Aorta (tissue), 5 donors: ENCODE results near the gene CD247. TPM values are rescaled to one million over a fixed set of nuclear protein-coding genes. Genes with fewer than 3 reads are reported as not detected.

Source experiments
- ATAC-seq: fragments of 200-7000 bp; cut with Tn5 transposase; one replicate; pipeline ENCODE4 v1.9.1; 2022; ENCODE audit warnings: moderate library complexity; ENCODE audit not compliant: low FRiP score
- DNase-seq, 2 donors: peaks; one replicate each; pipeline ENCODE4 v3.0.0-alpha.2; 2020
- H3K27ac ChIP-seq, 2 donors: one replicate each; pipeline ENCODE4 v1.5.1; 2013; ENCODE audit warnings: low read length in 2 of 2, mild to moderate bottlenecking in 2 of 2, moderate library complexity in 2 of 2, control low read depth in 1 of 2, inconsistent platforms in 1 of 2, low read depth in 1 of 2
- H3K27me3 ChIP-seq, 2 donors: one replicate each; pipeline ENCODE4 v1.6.1; 2013; ENCODE audit warnings: control low read depth in 1 of 2, low read length in 1 of 2, mild to moderate bottlenecking in 1 of 2, moderate library complexity in 1 of 2; ENCODE audit not compliant: insufficient read depth in 2 of 2, control insufficient read depth in 1 of 2
- H3K36me3 ChIP-seq, 2 donors: one replicate each; pipeline ENCODE4 v1.6.1; 2013; ENCODE audit warnings: control low read depth in 1 of 2, low read length in 1 of 2, mild to moderate bottlenecking in 1 of 2; ENCODE audit not compliant: insufficient read depth in 2 of 2, control insufficient read depth in 1 of 2
- H3K4me1 ChIP-seq, 2 donors: one replicate each; pipeline ENCODE4 v1.6.1; 2013; ENCODE audit warnings: low read length in 2 of 2, control low read depth in 1 of 2, mild to moderate bottlenecking in 1 of 2, moderate library complexity in 1 of 2; ENCODE audit not compliant: insufficient read depth in 2 of 2, control insufficient read depth in 1 of 2
- H3K4me3 ChIP-seq, 2 donors: one replicate each; pipeline ENCODE4 v1.5.1; 2013; ENCODE audit warnings: low read length in 2 of 2, control low read depth in 1 of 2, mild to moderate bottlenecking in 1 of 2
- H3K9me3 ChIP-seq: one replicate; pipeline ENCODE4 v1.6.1; 2013; ENCODE audit warnings: mild to moderate bottlenecking, low read length; ENCODE audit not compliant: control insufficient read depth
- WGBS, 2 donors: extraction: QIAGEN DNeasy Blood & Tissue Kit; methylation state at CpG; one replicate each; pipeline ENCODE4 v1.1.7; 2013; 5-methylcytosine and 5-hydroxymethylcytosine counted together
- intact Hi-C, 2 donors: fragments of 100-400 bp; cut with DNase I; formaldehyde crosslinking; loops; one replicate each; pipeline versions ENCODE4 v1.14.2 to v1.15.0; 2022
- polyA plus RNA-seq, 2 donors: library from polyadenylated mRNA; stranded (reverse); fragments of 200-250 nt; gene quantifications; one replicate each; pipeline ENCODE4 v1.2.3, GENCODE V29; 2013
- total RNA-seq, 2 donors: library from RNA; stranded (reverse); fragmentation: NEBNext Ultra II Directional; extraction: Animal tissue kit (Norgen Biotek cat#: 25700); gene quantifications; one replicate each; pipeline ENCODE4 v1.2.1, GENCODE V29; 2021
- donor health status: healthy with polysubstance abuse.
- donor health status: Bipolar disorder and iron deficiency.
- donor health status: DM: no; HTN: no; CAD: no.
- donor health status: DM: no; HTN: no; CAD: no.
- donor health status: DM: yes; HTN: yes; CAD: no.

CD247 gene
- total and polyA plus RNA-seq, 4 donors, result 0.64 to 4.3 (median 4.0) TPM; not detected in 1

- Histone ChIP-seq H3K27ac (no peak overlapping the region), H3K9me3 (no peaks in the 10 kb centered on the region), H3K4me1 (no peaks in the 10 kb centered on the region), H3K36me3 (peaks cover 0 to 7% of the 10 kb centered on the region in 2 donors), H3K4me3 (no peak overlapping the region), H3K27me3 (no peaks in the 10 kb centered on the region)
- intact Hi-C loops, result no loop called here
- no peak for ATAC-seq
- no peak for DNase-seq
Observed at GRCh38 chr1:167418391-167418790, 99.9 kb downstream of the CD247 start.

GRCh38 chr1:167416506-167416905, 101.8 kb downstream of the CD247 start:
- no peaks in the 10 kb centered on the region for H3K9me3 ChIP-seq
- intact Hi-C loops, result no loop called here
- no peak for ATAC-seq
- peaks cover 0 to 7% of the 10 kb centered on the region in 2 donors for H3K36me3 ChIP-seq
- H3K4me3 ChIP-seq, result no peak overlapping the region
- H3K4me1 ChIP-seq, result no peaks in the 10 kb centered on the region
- no peak overlapping the region for H3K27ac ChIP-seq
- 85 to 92% methylated on average over 1 of the region's 1 CpG for WGBS, 2 donors
- no peaks in the 10 kb centered on the region for H3K27me3 ChIP-seq
- no peak for DNase-seq

GRCh38 chr1:167413328-167413727, 105.0 kb downstream of the CD247 start:
- DNase-seq (no peak), ATAC-seq (no peak)
- H3K36me3 ChIP-seq, result peaks cover 0 to 7% of the 10 kb centered on the region in 2 donors
- H3K9me3 ChIP-seq, result no peaks in the 10 kb centered on the region
- no peaks in the 10 kb centered on the region for H3K4me1 ChIP-seq
- no peak overlapping the region for H3K4me3 ChIP-seq
- H3K27me3 ChIP-seq, result no peaks in the 10 kb centered on the region
- intact Hi-C loops, result no loop called here
- 88 to 91% methylated on average over 3 of the region's 3 CpGs for WGBS, 2 donors
- H3K27ac ChIP-seq, result no peak overlapping the region

GRCh38 chr1:167412920-167413319, 105.4 kb downstream of the CD247 start:
- H3K36me3 ChIP-seq, result peaks cover 0 to 7% of the 10 kb centered on the region in 2 donors
- ATAC-seq (no peak), DNase-seq (no peak)
- H3K4me3 ChIP-seq, result no peak overlapping the region
- H3K27me3 ChIP-seq, result no peaks in the 10 kb centered on the region
- no peak overlapping the region for H3K27ac ChIP-seq
- H3K4me1 ChIP-seq, result no peaks in the 10 kb centered on the region
- H3K9me3 ChIP-seq, result no peaks in the 10 kb centered on the region
- intact Hi-C loops, result no loop called here
- 77 to 84% methylated on average over 5 of the region's 5 CpGs for WGBS, 2 donors

- no peaks in the 10 kb centered on the region for H3K4me1 ChIP-seq
- no peak for DNase-seq
- H3K9me3 ChIP-seq, result no peaks in the 10 kb centered on the region
- H3K27ac ChIP-seq, result no peak overlapping the region
- intact Hi-C loops, result no loop called here
- H3K36me3 ChIP-seq, result peaks cover 0 to 7% of the 10 kb centered on the region in 2 donors
- WGBS, 2 donors, result 85 to 90% methylated on average over 4 of the region's 4 CpGs
- H3K4me3 ChIP-seq, result no peak overlapping the region
- ATAC-seq, result no peak
- no peaks in the 10 kb centered on the region for H3K27me3 ChIP-seq
Observed at GRCh38 chr1:167412072-167412471, 106.3 kb downstream of the CD247 start.

GRCh38 chr1:167409183-167409582, 109.1 kb downstream of the CD247 start:
- intact Hi-C loops, result no loop called here
- no peak for ATAC-seq
- no peak overlapping the region for H3K27ac ChIP-seq
- no peaks in the 10 kb centered on the region for H3K27me3 ChIP-seq
- WGBS, 2 donors, result 91% methylated on average over 1 of the region's 1 CpG
- H3K36me3 ChIP-seq, result peaks cover 0 to 2% of the 10 kb centered on the region in 2 donors
- H3K9me3 ChIP-seq, result no peaks in the 10 kb centered on the region
- DNase-seq, result no peak
- no peaks in the 10 kb centered on the region for H3K4me1 ChIP-seq
- no peak overlapping the region for H3K4me3 ChIP-seq

- Histone ChIP-seq H3K9me3 (no peaks in the 10 kb centered on the region), H3K4me1 (no peaks in the 10 kb centered on the region), H3K36me3 (peaks cover 0 to 2% of the 10 kb centered on the region in 2 donors), H3K27ac (no peak overlapping the region), H3K4me3 (no peak overlapping the region), H3K27me3 (no peaks in the 10 kb centered on the region)
- DNase-seq (no peak), ATAC-seq (no peak)
- WGBS, 2 donors, result 93 to 95% methylated on average over 1 of the region's 1 CpG
- intact Hi-C loops, result no loop called here
Observed at GRCh38 chr1:167408355-167408754, 110.0 kb downstream of the CD247 start.

- H3K4me3 ChIP-seq, result no peak overlapping the region
- no peak for DNase-seq
- WGBS, 2 donors, result 68 to 81% methylated on average over 3 of the region's 3 CpGs
- ATAC-seq, result no peak
- H3K27ac ChIP-seq, result no peak overlapping the region
- intact Hi-C loops, result loop anchor here in 1 of 2 donors (5.0 kb wide), 1 partner anchor 127 kb away; no protein-coding TSS in a partner anchor
- no peaks in the 10 kb centered on the region for H3K4me1 ChIP-seq
- peaks cover 1 to 2% of the 10 kb centered on the region in 2 donors for H3K36me3 ChIP-seq
- no peaks in the 10 kb centered on the region for H3K9me3 ChIP-seq
- H3K27me3 ChIP-seq, result no peaks in the 10 kb centered on the region
Observed at GRCh38 chr1:167404908-167405307, 113.4 kb downstream of the CD247 start.

- H3K27ac ChIP-seq, result no peak overlapping the region
- peaks cover 1 to 2% of the 10 kb centered on the region in 2 donors for H3K36me3 ChIP-seq
- H3K27me3 ChIP-seq, result no peaks in the 10 kb centered on the region
- ATAC-seq (no peak), DNase-seq (no peak)
- H3K4me3 ChIP-seq, result no peak overlapping the region
- no peaks in the 10 kb centered on the region for H3K9me3 ChIP-seq
- no peaks in the 10 kb centered on the region for H3K4me1 ChIP-seq
- intact Hi-C loops, result loop anchor here in 1 of 2 donors (5.0 kb wide), 1 partner anchor 128 kb away; no protein-coding TSS in a partner anchor
- WGBS, 2 donors, result 64 to 67% methylated on average over 4 of the region's 4 CpGs
Observed at GRCh38 chr1:167404161-167404888, 114.0 kb downstream of the CD247 start.
